GM18502 (cell line): Measurements from ENCODE around the gene CPA2.
"Not testable (repeated sequence)": the region's sequence is repeated elsewhere in the genome, so short reads cannot be mapped to it uniquely, and the experiment has no call there.

Experiments
- ATAC-seq: cut with Tn5 transposase; IDR thresholded peaks from one replicate; pipeline ENCODE4 v1.9.1; 2021; ENCODE audit warnings: mild to moderate bottlenecking; ENCODE audit not compliant: unreplicated experiment, poor library complexity

The CPA2 gene

DNA sequence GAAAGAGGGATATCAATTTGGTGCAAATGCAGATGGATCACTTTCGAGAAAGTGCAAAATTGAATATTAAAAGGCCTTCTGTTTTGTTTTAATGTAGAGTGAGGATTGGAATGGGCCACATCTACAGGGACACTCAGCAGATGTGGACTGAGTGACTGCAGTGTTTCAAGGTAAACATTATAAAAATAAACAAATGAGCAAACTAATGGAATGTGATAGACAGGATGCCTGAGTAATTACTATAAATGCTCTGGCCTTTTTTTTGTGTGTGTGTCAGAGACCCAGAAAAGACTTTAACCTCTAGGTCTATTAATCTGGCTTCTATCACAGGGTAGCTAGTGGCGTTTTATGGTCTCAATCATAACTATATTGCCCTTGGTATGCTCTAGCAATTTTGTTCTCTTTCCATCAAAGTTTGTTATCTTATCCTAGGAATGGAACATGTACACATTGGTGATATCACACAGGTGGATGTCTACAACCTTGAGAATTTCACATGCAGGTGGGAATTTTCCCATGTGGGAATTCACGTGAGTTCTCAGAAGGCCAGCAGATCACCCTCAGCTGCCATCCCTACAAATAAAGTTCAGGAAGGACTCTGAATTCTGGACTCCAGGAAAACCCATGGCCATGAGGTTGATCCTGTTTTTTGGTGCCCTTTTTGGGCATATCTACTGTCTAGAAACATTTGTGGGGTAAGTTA is at the start of gene CPA2:
TSS of gene CPA2 (plus strand) at position 606 of the 703 bp plus-strand sequence. CDS start at position 625, 19 bp downstream.
- ATAC-seq, result no peak

- no peak for ATAC-seq
Measured at GRCh38 chr7:130218806-130219620, 47.6 kb upstream of the CPA2 start.

DNA sequence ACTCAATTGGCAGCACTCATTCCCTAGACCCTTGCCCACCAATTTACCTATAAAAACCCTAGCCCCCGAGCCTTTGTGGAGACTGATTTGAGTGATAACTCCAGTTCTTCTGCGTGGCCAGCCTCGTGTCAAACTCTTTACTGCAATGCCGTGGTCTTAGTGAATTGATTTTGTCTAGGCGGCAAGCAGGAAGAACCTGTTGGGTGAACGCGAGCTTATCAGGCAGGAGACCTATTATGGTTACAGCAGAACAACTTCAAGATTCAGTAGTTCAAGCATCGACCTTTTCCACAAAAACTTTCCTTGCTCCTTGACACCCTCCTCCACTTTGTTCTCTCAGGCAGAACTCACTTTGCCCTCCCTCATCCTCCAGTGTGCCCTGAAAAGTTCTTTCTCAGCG is 46.8 kb upstream of the CPA2 start:
- no peak for ATAC-seq

GRCh38 chr7:130221746-130222145 is 44.9 kb upstream of the CPA2 start:
- no peak for ATAC-seq

DNA sequence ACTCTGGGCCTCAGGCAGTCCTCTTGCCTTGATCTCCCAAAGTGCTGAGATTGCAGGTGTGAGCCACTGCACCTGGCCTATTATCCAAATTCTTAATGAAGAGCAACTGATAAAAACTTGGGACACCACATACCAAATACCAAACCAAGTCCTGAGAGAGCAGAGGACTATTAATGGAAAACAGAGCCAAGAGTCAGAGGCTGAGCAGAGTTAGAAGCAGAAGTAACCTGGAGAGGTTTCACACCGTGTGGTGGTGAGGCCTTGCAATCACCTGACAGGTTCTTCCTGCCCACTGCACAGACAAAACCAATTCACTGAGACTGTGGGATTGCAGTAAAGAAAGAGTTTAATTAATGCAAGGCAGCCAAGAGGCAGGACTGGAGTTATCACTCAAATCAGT is 43.0 kb upstream of the CPA2 start:
- ATAC-seq, result no peak

DNA sequence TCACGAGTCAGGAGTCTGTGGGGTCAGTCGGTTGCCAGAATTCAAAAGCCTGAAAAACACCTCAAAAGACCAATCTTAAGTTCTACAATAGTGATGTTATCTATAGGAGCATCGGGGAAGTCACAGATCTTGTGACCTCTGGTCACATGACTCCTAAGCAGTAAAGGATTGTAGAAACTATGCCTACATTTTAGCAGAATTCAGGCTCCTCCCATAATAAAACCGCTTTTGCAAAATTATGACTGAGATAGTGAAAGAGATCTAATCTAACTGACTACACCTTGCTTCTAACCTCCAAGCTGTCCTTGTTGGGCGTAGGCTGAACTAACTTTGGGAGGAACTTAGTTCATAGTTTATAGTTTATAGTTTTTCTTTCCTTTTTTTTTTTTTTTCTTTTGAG is 42.5 kb upstream of the CPA2 start:
- no peak for ATAC-seq

GRCh38 chr7:130224923-130225322 is 41.7 kb upstream of the CPA2 start:
- ATAC-seq, result not testable (repeated sequence)

DNA sequence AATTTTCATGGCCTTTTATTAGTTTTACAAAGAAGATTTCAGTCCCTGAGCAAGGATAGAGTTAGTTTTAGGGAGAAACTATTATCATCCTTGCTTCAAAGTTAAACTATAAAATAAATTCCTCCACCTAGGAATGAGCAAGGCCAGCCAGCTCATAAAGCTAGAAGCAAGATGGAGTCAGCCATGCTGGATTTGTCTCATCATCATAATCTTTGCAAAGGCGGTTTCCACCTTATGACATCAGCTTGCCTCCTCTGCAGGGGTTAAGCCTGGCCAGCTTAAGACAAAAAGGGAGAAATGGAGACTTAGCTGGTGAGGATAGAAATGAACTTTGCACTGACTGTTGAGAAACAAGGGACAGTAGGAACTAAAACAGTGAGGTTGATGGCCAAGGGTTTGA is 40.3 kb upstream of the CPA2 start:
- ATAC-seq, result no peak

DNA sequence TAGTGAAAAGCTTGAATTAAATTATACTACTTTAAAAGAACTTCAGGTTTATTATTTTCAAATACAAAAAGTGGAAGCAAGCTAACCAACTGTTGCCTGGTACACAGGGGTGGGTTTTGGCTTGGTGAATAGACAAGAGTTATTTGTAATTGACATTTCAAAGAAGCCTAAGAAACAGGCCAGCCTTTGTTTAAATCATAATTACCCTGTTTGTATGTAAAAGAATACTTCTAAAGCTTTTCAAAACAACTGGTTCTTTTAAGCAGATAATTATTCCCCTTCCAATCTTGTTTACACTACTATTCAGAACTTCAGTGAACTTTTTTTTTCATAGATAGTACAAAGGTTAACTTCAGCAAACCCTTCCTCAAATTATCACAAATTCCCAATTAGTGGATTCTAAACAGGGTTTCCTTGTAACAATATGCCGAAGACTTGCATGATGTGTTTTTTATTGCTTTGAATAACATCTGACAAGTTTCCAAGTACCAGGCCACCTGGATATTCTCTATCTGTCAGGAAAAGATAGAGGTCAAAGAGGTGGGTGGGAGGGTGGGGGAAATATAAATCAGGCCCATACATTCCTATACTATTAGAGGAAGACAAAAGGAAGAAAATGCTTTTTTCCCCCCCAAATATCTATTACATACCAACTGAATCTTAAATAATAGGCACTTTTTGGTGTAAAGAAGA is 38.6 kb upstream of the CPA2 start:
- no peak for ATAC-seq

- ATAC-seq, result no peak
Measured at GRCh38 chr7:130228840-130229502, 37.7 kb upstream of the CPA2 start.

DNA sequence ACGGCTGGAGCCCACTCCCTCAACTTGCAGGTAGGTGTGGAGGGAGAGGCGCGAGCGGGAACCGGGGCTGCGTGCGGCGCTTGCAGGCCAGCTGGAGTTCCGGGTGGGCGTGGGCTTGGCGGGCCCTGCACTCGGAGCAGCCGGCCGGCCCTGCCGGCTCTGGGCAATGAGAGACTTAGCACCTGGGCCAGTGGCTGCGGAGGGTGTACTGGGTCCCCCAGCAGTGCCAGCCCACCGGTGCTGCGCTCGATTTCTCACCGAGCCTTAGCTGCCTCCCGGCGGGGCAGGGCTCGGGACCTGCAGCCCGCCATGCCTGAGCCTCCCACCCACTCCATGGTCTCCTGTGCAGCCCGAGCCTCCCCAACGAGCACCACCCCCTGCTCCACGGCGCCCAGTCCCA is 36.7 kb upstream of the CPA2 start:
- ATAC-seq, result not testable (repeated sequence)

GRCh38 chr7:130231792-130232191 is 34.9 kb upstream of the CPA2 start:
- no peak for ATAC-seq

- no peak for ATAC-seq
Measured at GRCh38 chr7:130232209-130232608, 34.5 kb upstream of the CPA2 start.

DNA sequence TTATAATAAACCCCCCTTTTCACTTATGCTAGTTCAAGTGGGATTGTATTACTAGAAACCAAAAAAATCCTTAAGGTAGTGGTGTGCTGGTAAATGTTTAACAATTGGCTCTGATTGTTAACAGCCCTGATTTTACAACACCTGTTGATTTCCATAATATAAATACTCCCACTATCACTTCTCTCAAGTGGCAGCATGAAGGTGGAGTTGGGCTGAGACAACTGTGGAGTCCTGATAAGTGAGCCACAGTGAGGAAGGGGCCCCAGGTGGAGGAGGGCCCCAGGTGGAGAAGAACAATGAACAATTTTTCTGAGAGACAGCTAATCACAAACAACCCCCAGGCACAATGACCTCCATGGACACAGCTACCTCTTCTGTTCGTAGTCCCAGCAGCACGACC is 32.6 kb upstream of the CPA2 start:
- ATAC-seq, result no peak

DNA sequence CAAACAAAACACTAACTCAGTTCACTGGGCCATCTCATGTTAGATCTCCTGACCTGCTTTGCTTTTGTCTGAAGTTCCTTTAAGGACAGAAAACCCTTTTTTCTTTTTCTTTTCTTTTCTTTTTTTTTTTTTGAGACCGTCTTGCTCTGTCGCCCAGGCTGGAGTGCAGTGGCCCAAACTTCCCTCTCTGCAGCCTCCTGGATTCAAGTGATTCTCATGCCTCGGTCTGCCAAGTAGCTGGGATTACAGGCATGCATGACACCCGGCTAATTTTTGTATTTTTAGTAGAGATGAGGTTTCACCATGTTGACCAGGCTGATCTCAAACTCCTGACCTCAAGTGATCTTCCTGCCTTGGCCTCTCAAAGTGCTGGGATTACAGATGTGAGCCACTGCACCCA is 30.3 kb upstream of the CPA2 start:
- not testable (repeated sequence) for ATAC-seq

DNA sequence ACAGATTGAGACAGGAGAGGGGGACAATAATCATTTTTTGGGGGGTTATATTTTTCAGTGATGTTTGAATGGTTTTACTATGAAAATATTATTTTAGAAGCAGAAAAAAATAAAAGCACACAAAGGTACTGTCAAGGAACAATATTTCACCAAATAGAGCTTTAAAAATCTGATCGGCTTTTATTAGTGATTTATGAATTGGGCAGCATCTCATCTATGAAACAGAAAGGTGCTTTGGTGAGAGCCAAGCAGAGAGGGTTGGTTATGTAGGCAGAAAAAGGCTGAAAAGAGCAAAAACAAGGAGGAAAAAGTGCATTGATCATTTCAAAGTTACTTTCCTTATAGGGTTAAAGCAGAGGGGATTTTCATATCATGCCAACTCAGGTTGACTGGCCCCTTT is 26.4 kb upstream of the CPA2 start:
- no peak for ATAC-seq

DNA sequence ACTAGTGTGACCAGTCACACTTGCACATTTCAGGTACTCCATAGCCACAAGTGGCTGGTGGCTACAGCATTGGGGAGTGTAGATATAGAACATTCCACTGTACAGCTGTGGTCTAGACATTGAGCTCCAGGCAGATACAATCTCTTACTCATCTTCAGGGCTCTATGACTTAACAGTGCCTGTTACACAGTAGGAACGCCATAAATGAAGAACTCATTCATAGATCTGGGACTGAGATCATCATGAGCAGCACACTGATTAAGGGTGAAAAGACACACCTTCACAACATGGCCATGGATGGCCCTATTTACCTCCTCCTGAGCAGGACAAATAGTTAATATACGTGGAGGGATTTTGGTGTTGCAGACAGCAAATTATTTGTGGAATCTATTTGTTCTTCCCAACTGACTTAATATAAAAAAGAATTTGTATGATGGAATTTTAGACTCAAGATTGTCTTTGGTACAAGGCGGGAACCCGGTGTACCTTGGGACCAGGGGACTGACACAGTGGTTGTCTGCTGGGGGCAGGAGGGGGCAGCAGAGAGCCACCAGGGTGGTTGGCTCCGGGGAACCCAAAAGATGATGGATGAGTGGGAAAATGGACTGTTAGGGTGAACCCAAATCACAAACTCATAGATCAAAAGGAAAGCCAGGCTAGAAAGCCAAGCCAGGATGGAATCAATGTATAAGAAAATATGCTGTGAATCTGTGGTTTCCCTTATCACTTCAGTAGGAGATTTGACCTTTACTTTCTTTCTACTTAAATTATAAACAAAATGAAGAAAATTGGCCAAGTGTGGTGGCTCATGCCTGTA is 24.3 kb upstream of the CPA2 start:
- peak; percentile 65 for ATAC-seq

DNA sequence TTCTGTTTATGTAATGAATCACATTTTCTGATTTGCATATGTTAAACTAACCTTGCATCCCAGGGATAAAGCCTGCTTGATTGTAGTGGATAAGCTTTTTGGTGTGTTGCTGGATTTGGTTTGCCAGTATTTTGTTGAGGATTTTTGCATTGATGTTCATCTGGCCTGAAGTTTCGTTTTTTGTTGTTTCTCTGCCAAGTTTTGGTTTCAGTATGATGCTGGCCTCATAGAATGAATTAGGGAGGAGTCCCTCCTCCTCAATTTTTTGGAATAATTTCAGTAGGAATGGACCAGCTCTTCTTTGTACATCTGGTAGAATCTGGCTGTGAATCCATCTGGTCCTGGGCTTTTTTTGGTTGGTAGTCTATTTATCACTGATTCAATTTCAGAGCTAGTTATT is 23.2 kb upstream of the CPA2 start:
- ATAC-seq, result not testable (repeated sequence)

GRCh38 chr7:130246491-130246890 is 20.2 kb upstream of the CPA2 start:
- ATAC-seq, result not testable (repeated sequence)

DNA sequence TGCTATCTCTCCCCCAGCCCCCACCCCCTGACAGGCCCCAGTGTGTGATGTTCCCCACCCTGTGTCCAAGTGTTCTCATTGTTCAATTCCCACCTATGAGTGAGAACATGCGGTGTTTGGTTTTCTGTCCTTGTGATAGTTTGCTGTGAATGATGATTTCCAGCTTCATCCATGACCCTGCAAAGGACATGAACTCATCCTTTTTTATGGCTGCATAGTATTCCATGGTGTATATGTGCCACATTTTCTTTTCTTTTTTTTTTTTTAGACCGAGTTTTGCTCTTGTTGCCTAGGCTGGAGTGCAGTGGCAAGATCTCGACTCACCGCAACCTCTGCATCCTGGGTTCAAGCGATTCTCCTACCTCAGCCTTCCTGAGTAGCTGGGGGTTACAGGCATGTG is 17.8 kb upstream of the CPA2 start:
- not testable (repeated sequence) for ATAC-seq
